ENCODE measurements around the gene SELENOS. TPM values are rescaled to one million over a fixed set of nuclear protein-coding genes. Genes with fewer than 3 reads are reported as not detected.

SELENOS gene, protein sequence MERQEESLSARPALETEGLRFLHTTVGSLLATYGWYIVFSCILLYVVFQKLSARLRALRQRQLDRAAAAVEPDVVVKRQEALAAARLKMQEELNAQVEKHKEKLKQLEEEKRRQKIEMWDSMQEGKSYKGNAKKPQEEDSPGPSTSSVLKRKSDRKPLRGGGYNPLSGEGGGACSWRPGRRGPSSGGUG
- total RNA-seq = 10 to 100 TPM; 13.1 to 15.3 TPM

DNA sequence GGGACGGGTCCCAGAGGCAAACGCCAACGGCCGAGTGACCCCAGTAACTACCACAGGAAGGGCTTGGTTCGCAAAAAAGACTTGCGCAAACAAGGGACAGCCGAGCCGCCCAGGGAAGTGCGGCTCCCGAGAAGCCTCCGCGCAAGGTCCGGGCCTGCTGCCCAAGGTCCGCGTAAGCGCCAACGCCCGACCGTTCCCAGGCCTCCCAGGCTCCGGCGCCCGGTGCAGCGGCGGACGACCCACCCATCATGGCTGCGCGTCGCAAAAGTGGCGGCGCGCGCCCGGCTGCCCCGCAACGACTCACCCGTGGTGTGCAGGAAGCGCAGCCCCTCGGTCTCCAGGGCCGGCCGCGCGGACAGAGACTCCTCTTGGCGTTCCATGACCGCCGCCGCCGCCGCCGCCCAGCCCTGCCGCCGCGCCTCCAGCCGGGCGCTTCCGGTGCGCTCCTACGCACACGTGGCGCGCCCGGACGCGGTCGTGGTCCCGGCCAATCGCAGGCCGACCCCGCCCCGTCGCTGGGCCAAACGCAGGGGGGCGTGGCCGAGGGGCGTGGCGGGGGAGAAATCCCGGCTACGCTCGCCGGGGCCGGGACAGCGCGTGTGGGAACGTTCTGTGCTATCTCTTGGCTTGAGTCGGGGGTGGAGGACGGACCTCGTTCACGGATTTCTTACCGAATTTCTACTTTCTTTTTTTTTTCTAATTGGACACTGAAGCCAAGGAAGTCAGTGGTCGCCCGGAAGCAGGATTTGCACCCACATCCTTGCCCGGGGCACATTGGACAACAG, at the start of gene SELENOS:
TSS of gene SELENOS (minus strand) at position 448 of the 785 bp plus-strand sequence. CDS start at position 380, 68 bp downstream.
- peaks cover 25% of the 10 kb centered on the region for H3K36me3 Mint-ChIP-seq (ENCODE audit: low read depth)
- peak; percentile 85 for DNase-seq
- peak within 1 kb of the TSS; percentile 54 for H3K27ac Mint-ChIP-seq
- no peaks in the 10 kb centered on the region for H3K27me3 Mint-ChIP-seq (ENCODE audit: low read depth)
- no peaks in the 10 kb centered on the region for H3K9me3 Mint-ChIP-seq
- H3K4me3 Mint-ChIP-seq = peak within 1 kb of the TSS; percentile 90
- intact Hi-C loops (cut with micrococcal nuclease) = loop anchor here (1.0 to 5.0 kb wide), 3 partner anchors 18 to 375 kb away; partner anchors contain the start of genes SNRPA1 and TM2D3
- CTCF ChIA-PET = no interaction called here
- H3K4me1 Mint-ChIP-seq (ENCODE audit: low read depth) = peaks cover 21% of the 10 kb centered on the region

GRCh38 chr15:101326462-101327146, 49.3 kb upstream of the SELENOS start:
- intact Hi-C loops (cut with micrococcal nuclease) = no loop called here
- H3K27ac Mint-ChIP-seq = no peak overlapping the region
- CTCF ChIA-PET = no interaction called here

DNA sequence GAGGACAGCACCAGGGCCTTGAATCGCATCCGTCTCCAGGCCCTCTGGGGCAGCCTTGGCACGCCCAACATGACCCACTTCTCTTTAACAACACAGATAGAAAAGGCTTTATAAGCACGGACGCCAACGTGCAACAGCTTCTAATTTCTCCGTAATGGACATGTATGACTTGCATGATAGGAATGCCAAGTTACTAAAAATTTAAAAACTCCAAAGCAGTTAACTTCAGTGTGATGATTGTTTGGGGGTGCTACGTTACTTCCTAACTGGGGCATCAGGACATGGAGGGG, 48.7 kb upstream of the SELENOS start:
- H3K4me3 Mint-ChIP-seq = no peak overlapping the region
- H3K36me3 Mint-ChIP-seq (ENCODE audit: low read depth) = no peaks in the 10 kb centered on the region
- H3K9me3 Mint-ChIP-seq = no peaks in the 10 kb centered on the region
- peaks cover 4% of the 10 kb centered on the region for H3K4me1 Mint-ChIP-seq (ENCODE audit: low read depth)
- H3K27me3 Mint-ChIP-seq (ENCODE audit: low read depth) = peaks cover 4% of the 10 kb centered on the region
- DNase-seq = no peak
- no peak overlapping the region for H3K27ac Mint-ChIP-seq
- intact Hi-C loops (cut with micrococcal nuclease) = no loop called here
- CTCF ChIA-PET = interaction anchor here (0.6 kb wide), 1 partner anchor 30 kb away, joined by 4 read pairs; no protein-coding TSS in a partner anchor

More at GRCh38 chr15:101326462-101327146, 49.3 kb upstream of the SELENOS start:
- no peak overlapping the region for H3K4me3 Mint-ChIP-seq
- DNase-seq = no peak
- H3K27me3 Mint-ChIP-seq (ENCODE audit: low read depth) = peaks cover 4% of the 10 kb centered on the region
- H3K36me3 Mint-ChIP-seq (ENCODE audit: low read depth) = no peaks in the 10 kb centered on the region
- no peaks in the 10 kb centered on the region for H3K9me3 Mint-ChIP-seq
- H3K4me1 Mint-ChIP-seq (ENCODE audit: low read depth) = no peaks in the 10 kb centered on the region

- Mint-ChIP-seq H3K27ac (no peak overlapping the region), H3K27me3 (ENCODE audit: low read depth) (peaks cover 4% of the 10 kb centered on the region), H3K4me1 (ENCODE audit: low read depth) (peaks cover 7% of the 10 kb centered on the region), H3K36me3 (ENCODE audit: low read depth) (no peaks in the 10 kb centered on the region), H3K9me3 (no peaks in the 10 kb centered on the region), H3K4me3 (no peak overlapping the region)
- DNase-seq = no peak
- CTCF ChIA-PET = interaction anchor here (0.6 kb wide), 1 partner anchor 30 kb away, joined by 4 read pairs; no protein-coding TSS in a partner anchor
- intact Hi-C loops (cut with micrococcal nuclease) = no loop called here
Observed at GRCh38 chr15:101325263-101326025, 48.2 kb upstream of the SELENOS start.

GRCh38 chr15:101324524-101325177, 47.4 kb upstream of the SELENOS start:
- DNase-seq = no peak
- CTCF ChIA-PET = no interaction called here

DNA sequence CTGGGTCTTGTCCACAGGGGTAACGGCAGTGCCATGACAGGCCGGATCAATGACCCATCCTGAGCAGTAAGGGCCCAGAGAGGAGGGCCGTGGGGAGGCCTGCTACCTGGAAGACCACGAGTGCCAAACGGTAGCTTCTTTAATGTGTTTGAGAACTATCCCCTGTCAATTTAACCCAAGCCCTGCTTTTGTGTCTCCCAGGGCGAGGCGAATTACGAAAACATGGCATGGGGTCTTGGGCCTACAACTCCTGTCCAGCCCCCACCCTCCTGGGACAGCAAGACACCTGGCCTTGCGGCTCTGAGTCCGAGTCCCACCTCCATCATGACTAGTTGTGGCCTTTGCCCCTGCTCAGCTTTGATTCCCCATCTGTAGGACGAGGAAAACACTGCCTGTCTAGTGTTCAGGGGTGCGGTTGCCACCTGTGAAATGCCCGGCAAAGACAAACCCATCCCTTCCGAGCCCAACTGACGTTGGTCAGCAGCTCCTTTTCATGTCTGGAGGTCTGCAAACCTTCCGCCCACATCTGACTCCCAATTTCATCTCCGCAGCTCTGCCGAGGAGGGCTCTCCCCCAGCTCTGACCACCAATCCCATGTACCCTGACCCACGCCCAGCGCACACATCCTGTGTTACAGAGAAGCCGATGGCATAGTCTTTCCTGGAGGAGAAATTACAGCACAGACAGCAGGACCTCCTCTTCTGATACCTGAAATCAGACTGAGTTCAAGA, 46.7 kb upstream of the SELENOS start:
- H3K27ac Mint-ChIP-seq = no peak overlapping the region
- H3K4me3 Mint-ChIP-seq = no peak overlapping the region
- intact Hi-C loops (cut with micrococcal nuclease) = no loop called here
- no peak for DNase-seq
- CTCF ChIA-PET = interaction anchor here (0.6 kb wide), 1 partner anchor 25 kb away, joined by 3 read pairs; no protein-coding TSS in a partner anchor
- H3K27me3 Mint-ChIP-seq (ENCODE audit: low read depth) = peaks cover 4% of the 10 kb centered on the region
- H3K36me3 Mint-ChIP-seq (ENCODE audit: low read depth) = no peaks in the 10 kb centered on the region
- H3K9me3 Mint-ChIP-seq = no peaks in the 10 kb centered on the region
- peaks cover 10% of the 10 kb centered on the region for H3K4me1 Mint-ChIP-seq (ENCODE audit: low read depth)

More at GRCh38 chr15:101324524-101325177, 47.4 kb upstream of the SELENOS start:
- no peaks in the 10 kb centered on the region for H3K36me3 Mint-ChIP-seq (ENCODE audit: low read depth)
- H3K27ac Mint-ChIP-seq = no peak overlapping the region
- peaks cover 10% of the 10 kb centered on the region for H3K4me1 Mint-ChIP-seq (ENCODE audit: low read depth)
- H3K27me3 Mint-ChIP-seq (ENCODE audit: low read depth) = peaks cover 4% of the 10 kb centered on the region
- H3K9me3 Mint-ChIP-seq = no peaks in the 10 kb centered on the region
- intact Hi-C loops (cut with micrococcal nuclease) = no loop called here
- H3K4me3 Mint-ChIP-seq = no peak overlapping the region

DNA sequence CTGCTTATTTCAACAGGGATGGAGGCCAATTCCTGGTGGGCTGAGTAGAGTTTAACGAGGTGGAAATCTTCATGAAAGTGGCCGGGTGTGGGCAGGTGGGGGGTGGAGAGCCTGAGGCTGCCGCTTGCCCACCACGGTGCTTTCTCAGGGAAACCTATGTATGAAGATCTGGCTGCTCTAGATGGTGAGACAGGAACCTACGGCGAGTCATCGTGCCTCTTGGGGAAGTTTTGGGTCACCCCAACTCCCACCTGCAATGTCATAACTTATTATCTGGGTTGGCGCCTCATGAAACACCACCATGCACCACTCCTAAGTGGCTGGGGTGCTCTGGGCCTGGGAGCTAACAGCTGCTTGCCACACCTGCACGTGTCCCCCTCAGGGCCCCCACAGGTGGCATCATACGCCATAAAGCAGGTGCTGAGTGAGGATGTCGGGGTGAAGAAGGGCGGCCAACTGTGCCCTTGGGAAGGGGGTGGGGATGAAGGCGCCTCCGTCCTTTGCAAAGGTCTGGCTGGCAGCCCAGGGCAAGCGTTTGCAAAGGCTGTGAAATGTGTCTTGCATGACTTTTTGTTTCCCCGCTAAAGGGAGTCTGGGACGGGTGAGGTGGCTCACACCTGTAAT, 45.7 kb upstream of the SELENOS start:
- Mint-ChIP-seq H3K4me1 (ENCODE audit: low read depth) (peaks cover 10% of the 10 kb centered on the region), H3K9me3 (no peaks in the 10 kb centered on the region), H3K4me3 (no peak overlapping the region), H3K36me3 (ENCODE audit: low read depth) (no peaks in the 10 kb centered on the region), H3K27ac (no peak overlapping the region), H3K27me3 (ENCODE audit: low read depth) (peaks cover 4% of the 10 kb centered on the region)
- intact Hi-C loops (cut with micrococcal nuclease) = no loop called here
- DNase-seq = no peak
- CTCF ChIA-PET = no interaction called here

DNA sequence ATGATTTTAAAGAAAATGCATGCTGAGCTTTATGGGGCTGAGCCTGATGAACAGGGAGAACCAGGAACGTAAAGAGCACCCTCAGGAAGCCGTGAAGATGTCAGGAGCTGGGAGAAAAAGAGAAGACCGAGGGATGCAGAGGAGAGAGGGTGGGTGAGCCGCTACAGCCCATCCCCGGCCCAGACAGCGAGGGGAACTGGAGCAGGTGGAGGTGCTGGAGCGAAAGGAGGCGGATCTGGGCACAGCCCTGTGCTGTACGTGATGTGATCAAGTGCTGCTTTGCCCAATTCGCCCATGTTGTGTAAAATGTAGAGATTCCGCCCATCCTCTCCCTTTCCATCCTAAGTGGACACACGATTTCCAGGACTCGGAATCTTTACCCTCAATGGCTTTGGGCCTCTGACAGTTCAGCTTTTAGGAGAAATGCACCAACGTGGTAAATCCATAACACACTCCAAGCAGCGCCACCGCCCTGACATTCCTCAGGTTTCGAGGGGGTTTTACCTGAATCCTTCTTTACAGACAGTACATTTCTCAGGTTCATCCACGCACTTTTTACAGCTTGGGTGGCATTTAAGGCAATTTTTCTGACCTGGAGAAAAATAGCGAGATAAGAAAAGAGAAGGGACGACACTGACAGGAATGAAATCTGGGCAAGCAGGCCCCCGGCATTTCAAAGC, 44.9 kb upstream of the SELENOS start:
- Mint-ChIP-seq H3K4me3 (no peak overlapping the region), H3K27ac (no peak overlapping the region), H3K9me3 (no peaks in the 10 kb centered on the region), H3K4me1 (ENCODE audit: low read depth) (peaks cover 10% of the 10 kb centered on the region), H3K36me3 (ENCODE audit: low read depth) (no peaks in the 10 kb centered on the region), H3K27me3 (ENCODE audit: low read depth) (peaks cover 4% of the 10 kb centered on the region)
- CTCF ChIA-PET = interaction anchor here (1.4 to 2.2 kb wide), 3 partner anchors 12 to 179 kb away, joined by 4 to 7 read pairs (median 5); no protein-coding TSS in a partner anchor
- intact Hi-C loops (cut with micrococcal nuclease) = no loop called here
- no peak for DNase-seq

DNA sequence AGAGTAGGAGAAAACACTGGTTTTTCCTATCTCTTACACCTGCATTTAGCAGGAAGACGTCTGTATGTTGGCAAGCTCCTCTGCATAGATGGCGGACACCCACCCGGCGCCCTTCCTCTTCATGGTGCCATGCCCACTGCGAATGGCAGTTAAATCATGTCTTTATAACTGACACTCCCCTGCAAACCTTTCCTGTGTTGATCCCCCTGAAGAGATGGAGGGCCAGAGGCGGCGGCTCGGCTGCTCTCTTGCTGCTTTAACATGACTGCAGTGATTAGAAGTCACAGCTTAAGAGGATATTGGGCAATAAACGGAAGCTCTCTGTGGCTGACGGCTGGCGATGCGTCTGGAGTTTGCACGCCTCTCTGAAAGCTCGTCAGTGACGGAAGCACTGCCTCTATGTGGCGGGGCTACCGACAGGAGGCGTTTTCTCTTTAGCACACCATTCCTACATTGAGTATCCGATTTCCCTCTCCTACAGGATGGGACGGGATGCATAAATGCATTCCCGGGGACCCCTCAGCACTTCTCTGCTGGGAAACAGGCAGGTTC, 43.3 kb upstream of the SELENOS start:
- peaks cover 10% of the 10 kb centered on the region for H3K4me1 Mint-ChIP-seq (ENCODE audit: low read depth)
- DNase-seq = peak; percentile 89
- no peaks in the 10 kb centered on the region for H3K36me3 Mint-ChIP-seq (ENCODE audit: low read depth)
- CTCF ChIA-PET = interaction anchor here (0.8 to 2.9 kb wide), 17 partner anchors 9 to 321 kb away, joined by 3 to 17 read pairs (median 4); partner anchors contain the start of gene SNRPA1
- no peaks in the 10 kb centered on the region for H3K27me3 Mint-ChIP-seq (ENCODE audit: low read depth)
- H3K4me3 Mint-ChIP-seq = peak overlapping the region; percentile 80
- peak overlapping the region; percentile 74 for H3K27ac Mint-ChIP-seq
- H3K9me3 Mint-ChIP-seq = no peaks in the 10 kb centered on the region
- intact Hi-C loops (cut with micrococcal nuclease) = loop anchor here (1.0 kb wide), 4 partner anchors 14 to 332 kb away; partner anchors contain the start of gene TM2D3

- no peak for DNase-seq
- CTCF ChIA-PET = interaction anchor here (1.2 to 2.9 kb wide), 3 partner anchors 19 to 30 kb away, joined by 6 to 17 read pairs (median 11); no protein-coding TSS in a partner anchor
- Mint-ChIP-seq H3K4me1 (ENCODE audit: low read depth) (peaks cover 10% of the 10 kb centered on the region), H3K27me3 (ENCODE audit: low read depth) (no peaks in the 10 kb centered on the region), H3K9me3 (no peaks in the 10 kb centered on the region), H3K36me3 (ENCODE audit: low read depth) (no peaks in the 10 kb centered on the region), H3K27ac (no peak overlapping the region), H3K4me3 (no peak overlapping the region)
- intact Hi-C loops (cut with micrococcal nuclease) = no loop called here
Observed at GRCh38 chr15:101318839-101319238, 41.6 kb upstream of the SELENOS start.
